Fibroblast of pulmonary artery (primary cell): ENCODE data around the gene NCKAP5L.

Experiments
- DNase-seq: peaks from one replicate; pipeline ENCODE4 v3.0.0-alpha.2; 2010; ENCODE audit warnings: low read depth
- H3K4me3 ChIP-seq: replicated peaks from 2 replicates; pipeline ENCODE4 v1.5.1; 2011; ENCODE audit warnings: low read depth, mild to moderate bottlenecking, control low read depth, low read length, moderate library complexity
- CTCF ChIP-seq: IDR thresholded peaks from 2 replicates; pipeline ENCODE4 v1.5.1; 2011; ENCODE audit warnings: mild to moderate bottlenecking, control low read depth, low read length, inconsistent platforms; ENCODE audit errors: missing control alignments

Gene NCKAP5L

GRCh38 chr12:49821373-49822287, 6.6 kb downstream of the NCKAP5L start:
- DNase-seq: no peak
- TF ChIP-seq CTCF: no peak
- H3K4me3 ChIP-seq: no peak overlapping the region

- no peak for DNase-seq
- no peak for TF ChIP-seq CTCF
- H3K4me3 ChIP-seq: no peak overlapping the region
These were observed 8.4 kb downstream of the NCKAP5L start for GRCh38 chr12:49819786-49820185.

GRCh38 chr12:49818241-49818895, 9.8 kb downstream of the NCKAP5L start:
- DNase-seq: no peak
- TF ChIP-seq CTCF: no peak

GRCh38 chr12:49813131-49813530, 15.1 kb downstream of the NCKAP5L start:
- no peak for TF ChIP-seq CTCF
- H3K4me3 ChIP-seq: no peak overlapping the region
- DNase-seq: no peak

More at GRCh38 chr12:49818241-49818895, 9.8 kb downstream of the NCKAP5L start:
- no peak overlapping the region for H3K4me3 ChIP-seq

GRCh38 chr12:49811961-49812401, 16.2 kb downstream of the NCKAP5L start:
- no peak for DNase-seq
- no peak for TF ChIP-seq CTCF
- no peak overlapping the region for H3K4me3 ChIP-seq

- no peak for TF ChIP-seq CTCF
- H3K4me3 ChIP-seq: no peak overlapping the region
- no peak for DNase-seq
These were observed 17.1 kb downstream of the NCKAP5L start for GRCh38 chr12:49811136-49811535.
